ENCODE results near the gene PILRB.

Gene PILRB

GRCh38 chr7:100384628-100385294, 26.8 kb downstream of the PILRB start:
- H3K4me3 ChIP-seq (ENCODE audit: low read depth, low read length) = no peak overlapping the region

GRCh38 chr7:100386940-100387339, 29.0 kb downstream of the PILRB start:
- H3K4me3 ChIP-seq (ENCODE audit: low read depth, low read length) = no peak overlapping the region
- TF ChIP-seq CTCF (IDR thresholded peaks at IDR 0.05; ENCODE audit: borderline replicate concordance, insufficient read depth, low read depth, low read length) = no peak

More at GRCh38 chr7:100384628-100385294, 26.8 kb downstream of the PILRB start:
- no peak for TF ChIP-seq CTCF (IDR thresholded peaks at IDR 0.05; ENCODE audit: borderline replicate concordance, insufficient read depth, low read depth, low read length)

GRCh38 chr7:100387695-100388094, 29.8 kb downstream of the PILRB start:
- H3K4me3 ChIP-seq (ENCODE audit: low read depth, low read length) = no peak overlapping the region
- TF ChIP-seq CTCF (IDR thresholded peaks at IDR 0.05; ENCODE audit: borderline replicate concordance, insufficient read depth, low read depth, low read length) = no peak

GRCh38 chr7:100389437-100390088, 31.6 kb downstream of the PILRB start:
- no peak overlapping the region for H3K4me3 ChIP-seq (ENCODE audit: low read depth, low read length)
- TF ChIP-seq CTCF (IDR thresholded peaks at IDR 0.05; ENCODE audit: borderline replicate concordance, insufficient read depth, low read depth, low read length) = no peak

- H3K4me3 ChIP-seq (ENCODE audit: low read depth, low read length) = no peak overlapping the region
- TF ChIP-seq CTCF (IDR thresholded peaks at IDR 0.05; ENCODE audit: borderline replicate concordance, insufficient read depth, low read depth, low read length) = no peak
Observed at GRCh38 chr7:100390286-100391009, 32.5 kb downstream of the PILRB start.

GRCh38 chr7:100393233-100393905, 35.5 kb downstream of the PILRB start:
- no peak overlapping the region for H3K4me3 ChIP-seq (ENCODE audit: low read depth, low read length)
- TF ChIP-seq CTCF (IDR thresholded peaks at IDR 0.05; ENCODE audit: borderline replicate concordance, insufficient read depth, low read depth, low read length) = no peak

Measured in GM12875 (cell line).